Endometrial microvascular endothelial cells (primary cell): ENCODE results near the gene CRIM1. TPM values are rescaled to one million over a fixed set of nuclear protein-coding genes. Genes with fewer than 3 reads are reported as not detected.

ENCODE experiments used
- in situ Hi-C: cut with HindIII; loops from 2 replicates; pipeline ENCODE4 v1.10.0; 2017; ENCODE audit warnings: low sequenced_read_pairs, low pct_unique_long_range_greater_than_20kb; ENCODE audit errors: inconsistent ontology term
- total RNA-seq: library from RNA; depleted of rRNA; stranded (reverse); fragments of >200 nt; gene quantifications from one replicate; pipeline ENCODE4 v1.2.3, GENCODE V29; 2015; ENCODE audit errors: inconsistent ontology term

The CRIM1 gene
- total RNA-seq, 1 donor from 2014 or later: 906 TPM

DNA sequence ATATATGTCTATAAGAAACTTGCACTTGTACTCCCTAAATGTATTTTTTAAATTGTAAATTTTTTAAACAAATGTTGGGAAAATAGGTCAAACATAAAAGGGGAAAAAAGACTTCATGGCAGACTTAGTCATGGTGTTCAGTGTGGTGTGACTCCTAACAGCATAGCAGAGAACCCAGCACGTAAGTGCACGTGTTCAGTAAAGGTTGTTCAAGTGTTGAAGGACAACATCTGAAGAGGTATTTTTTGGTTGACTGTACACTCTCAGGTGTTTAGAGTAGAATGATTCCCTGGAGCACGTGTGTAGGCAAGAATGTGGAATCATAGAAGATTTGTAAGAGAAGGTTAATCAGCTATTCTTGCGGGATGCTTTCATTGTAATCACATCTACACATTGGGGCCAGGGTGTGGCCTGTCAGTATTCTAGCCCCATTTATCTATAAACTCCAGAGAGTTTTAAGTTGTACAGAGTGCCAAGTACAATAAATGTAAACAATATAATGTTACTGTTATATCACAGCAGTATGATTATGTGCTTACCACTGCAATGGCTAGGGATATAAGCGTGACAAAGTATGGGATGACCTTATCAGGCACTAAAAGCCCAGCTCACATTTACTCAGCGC lies 106.8 kb downstream of the CRIM1 start:
- in situ Hi-C loops: no loop called here

DNA sequence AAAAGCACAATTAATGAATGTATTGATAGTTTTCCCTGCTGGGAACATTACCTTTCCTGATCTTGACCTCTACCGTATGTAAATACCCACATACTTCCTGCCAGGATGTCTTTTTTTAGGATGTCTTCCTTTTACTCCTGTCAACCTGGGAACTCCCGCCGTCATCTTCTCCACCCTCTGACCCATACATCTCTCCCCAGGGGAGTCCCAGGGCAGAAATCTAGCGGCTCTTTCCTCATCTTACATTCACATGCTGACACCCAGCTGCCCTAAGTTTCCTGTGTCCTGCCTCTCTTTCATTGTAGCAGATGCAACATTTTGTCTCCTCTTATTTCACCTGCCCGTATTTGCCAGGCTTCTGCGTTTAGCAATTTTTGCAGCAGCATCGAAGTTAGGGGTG lies 107.8 kb downstream of the CRIM1 start:
- in situ Hi-C loops: no loop called here

DNA sequence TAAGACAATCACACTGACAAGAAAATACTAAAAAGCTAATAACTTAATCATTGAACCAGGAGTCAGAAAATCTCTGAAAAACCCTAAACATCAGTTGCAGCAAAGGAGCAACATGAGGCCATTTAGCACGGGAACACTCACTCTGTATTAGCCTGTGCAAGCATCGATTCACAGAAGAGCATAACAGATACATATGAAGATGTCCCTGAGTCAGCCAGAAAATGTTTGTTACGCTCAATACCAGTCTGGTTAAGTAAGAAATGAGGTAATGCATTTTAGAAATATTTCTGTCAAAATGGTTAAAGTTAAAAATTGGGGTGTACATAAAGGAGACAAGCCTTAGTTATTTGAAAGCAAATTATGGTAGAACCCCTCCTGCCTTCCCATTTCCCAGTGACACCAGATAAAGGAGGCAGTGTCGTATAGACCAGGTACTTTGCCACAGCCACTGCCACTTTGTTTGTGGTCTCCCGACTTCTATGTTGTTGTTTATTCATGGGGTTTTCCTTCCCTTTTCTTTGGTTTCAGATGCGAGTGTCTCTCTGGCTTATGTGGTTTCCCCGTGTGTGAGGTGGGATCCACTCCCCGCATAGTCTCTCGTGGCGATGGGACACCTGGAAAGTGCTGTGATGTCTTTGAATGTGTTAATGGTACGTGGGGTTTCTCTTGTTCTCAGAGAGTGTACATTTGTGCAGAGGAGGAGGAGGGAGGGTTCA lies 108.6 kb downstream of the CRIM1 start:
- in situ Hi-C loops: no loop called here

DNA sequence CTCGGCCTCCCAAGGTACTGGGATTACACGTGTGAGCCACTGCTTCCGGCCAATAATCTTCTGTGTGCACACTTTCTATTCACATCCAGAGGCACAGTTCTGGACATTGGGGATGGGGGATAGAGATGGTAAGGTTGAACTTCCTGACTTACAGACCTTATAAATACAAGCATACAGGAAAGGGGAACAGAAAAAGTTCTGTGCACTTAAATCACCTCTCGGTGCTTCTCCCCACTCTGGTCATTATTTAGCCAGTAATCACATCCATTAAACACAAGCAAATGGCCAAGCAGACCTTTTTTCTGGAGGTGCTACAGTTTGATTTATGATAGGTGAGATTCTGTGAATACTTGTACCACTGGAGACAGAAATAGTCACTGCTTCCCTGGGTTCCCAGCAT lies 110.6 kb downstream of the CRIM1 start:
- in situ Hi-C loops: no loop called here

DNA sequence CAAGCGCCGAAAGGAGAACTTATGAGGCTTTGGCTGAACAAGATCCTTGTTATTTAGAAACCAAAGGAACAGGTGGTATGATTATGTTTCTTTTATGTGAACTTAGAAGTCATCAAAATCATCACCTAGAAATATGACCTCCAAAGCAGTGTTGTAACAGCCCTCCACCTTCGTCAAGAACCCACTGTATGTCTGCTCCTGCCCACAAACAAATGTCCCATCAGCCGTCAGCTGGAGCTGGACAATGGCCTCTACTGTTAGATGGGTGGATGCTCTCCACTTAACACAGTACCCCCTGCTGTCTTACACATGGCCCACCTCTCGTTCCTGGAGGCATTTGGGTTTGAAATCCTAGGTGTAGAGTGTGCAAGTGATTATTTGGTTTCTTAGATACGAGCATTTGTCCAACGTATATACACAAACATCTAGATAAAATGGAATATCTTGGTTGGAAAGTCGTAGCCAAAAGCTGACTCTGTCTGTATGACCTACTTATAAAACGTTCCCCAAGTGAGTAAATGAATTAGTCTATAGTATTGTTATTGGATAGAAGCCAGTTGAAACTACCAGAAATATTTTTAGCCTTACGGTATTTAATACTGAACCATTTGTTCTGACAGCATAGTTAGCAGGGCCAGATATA lies 113.0 kb downstream of the CRIM1 start:
- in situ Hi-C loops: no loop called here

DNA sequence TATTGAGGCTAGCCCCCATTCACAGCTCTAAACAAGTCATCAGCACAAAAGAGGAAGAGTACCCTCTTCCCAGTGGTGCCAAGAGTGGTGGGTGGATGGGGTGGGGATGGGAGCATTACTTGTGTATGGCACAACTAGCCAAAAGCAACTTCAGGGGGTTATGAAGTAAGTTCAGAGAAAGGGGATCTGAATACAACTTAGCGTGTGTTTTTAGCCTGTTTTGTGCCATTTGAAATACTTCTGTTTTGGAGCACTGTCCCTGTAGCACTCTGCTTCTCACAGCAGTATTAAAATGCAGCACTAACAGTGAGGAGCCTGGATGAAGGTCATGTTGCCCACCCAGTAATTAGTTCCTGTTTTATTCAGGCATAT lies 113.5 kb downstream of the CRIM1 start:
- in situ Hi-C loops: no loop called here

DNA sequence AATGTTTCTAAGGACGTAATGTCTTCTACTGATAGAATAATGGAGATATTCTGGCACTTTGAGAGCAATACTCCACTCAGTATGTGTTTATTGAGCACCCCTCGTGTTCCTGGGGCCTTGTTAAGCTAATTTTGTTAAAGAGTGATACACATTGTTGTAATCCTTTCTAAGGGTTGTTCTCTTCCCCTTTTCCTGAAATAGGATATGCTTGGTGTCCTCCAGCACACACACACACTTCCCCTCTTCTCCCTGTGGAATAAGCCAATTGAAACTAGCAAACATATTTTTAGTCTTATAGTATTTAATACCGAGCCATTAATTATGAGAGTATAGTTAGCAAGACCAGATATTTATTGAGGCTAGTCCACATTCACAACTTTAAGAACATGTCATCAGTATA lies 114.1 kb downstream of the CRIM1 start:
- in situ Hi-C loops: no loop called here

DNA sequence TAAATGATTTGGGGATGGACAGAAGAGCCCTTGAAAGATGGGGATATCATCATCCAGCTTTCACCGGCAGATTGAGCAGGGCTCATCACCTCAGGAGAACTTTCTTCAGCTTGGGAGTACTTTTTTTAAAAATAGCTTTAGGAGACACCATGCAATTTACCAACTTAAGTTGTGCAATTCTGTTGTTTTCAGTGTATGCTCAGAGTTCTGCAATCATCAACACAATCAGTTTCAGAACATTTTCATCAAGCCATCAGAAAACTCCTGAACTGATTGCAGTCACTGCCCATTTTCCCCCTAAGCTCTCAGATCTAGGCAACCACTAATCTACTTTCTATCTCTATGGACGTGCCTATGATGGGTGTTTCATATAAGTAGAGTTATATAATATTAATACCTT lies 117.7 kb downstream of the CRIM1 start:
- in situ Hi-C loops: no loop called here

DNA sequence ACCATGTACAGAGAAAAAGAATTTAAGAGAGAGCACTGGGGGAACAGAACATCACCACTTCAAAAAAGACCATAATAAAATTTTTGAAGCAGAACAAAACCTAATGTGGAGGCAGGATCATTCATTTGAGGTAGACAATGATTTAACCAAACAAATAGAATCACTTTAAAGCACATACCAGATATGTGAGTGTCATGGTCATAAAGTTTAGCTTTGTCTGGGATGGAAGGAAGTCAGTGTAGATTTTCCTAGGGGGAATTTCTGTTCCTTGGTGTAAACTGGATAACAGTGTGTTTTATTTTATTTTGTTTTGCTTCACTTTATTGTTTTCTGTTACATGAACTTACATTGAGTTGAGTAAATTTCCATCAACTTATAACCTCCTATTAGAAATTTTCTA lies 120.8 kb downstream of the CRIM1 start:
- in situ Hi-C loops: loop anchor here (5.0 kb wide), 1 partner anchor 104 kb away; no protein-coding TSS in a partner anchor

DNA sequence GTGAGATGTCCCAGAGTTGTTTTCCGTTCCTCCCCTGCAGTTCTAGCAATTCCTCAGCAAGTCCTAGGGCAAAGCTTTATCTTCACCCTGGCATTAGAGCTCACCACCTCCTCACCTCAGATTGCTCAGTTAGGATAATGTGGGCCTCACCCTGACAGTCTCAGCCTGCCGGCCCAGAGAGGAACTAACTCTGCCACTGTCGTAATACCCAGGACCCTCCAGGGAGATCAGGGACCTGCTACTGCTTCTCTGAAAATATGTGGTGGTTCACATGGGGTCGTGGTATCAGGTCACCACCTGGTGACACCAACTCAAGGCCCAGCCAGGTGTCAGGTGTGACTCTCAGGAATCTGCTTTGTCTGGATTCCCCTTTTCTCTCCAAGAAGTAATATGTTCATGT lies 121.7 kb downstream of the CRIM1 start:
- in situ Hi-C loops: loop anchor here (5.0 kb wide), 1 partner anchor 105 kb away; no protein-coding TSS in a partner anchor

DNA sequence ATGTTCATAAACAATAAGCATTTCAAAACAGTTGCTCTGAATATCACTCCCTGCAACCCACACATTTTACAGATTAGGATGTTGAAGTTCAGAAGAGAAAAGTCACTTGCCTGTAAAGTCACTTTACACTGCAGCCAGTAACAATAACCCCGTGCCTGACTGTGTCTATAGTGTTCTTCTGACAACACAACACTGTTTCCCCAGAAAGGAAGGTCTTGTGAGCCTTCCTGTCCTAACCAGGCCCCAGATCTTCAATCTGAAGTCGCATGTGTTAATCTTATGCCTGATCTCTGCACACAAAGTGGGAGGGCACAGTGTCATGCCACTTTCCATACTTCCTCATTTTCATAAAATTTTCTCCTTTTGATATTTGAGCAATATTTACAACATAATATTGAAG lies 122.2 kb downstream of the CRIM1 start:
- in situ Hi-C loops: loop anchor here (5.0 kb wide), 1 partner anchor 105 kb away; no protein-coding TSS in a partner anchor

DNA sequence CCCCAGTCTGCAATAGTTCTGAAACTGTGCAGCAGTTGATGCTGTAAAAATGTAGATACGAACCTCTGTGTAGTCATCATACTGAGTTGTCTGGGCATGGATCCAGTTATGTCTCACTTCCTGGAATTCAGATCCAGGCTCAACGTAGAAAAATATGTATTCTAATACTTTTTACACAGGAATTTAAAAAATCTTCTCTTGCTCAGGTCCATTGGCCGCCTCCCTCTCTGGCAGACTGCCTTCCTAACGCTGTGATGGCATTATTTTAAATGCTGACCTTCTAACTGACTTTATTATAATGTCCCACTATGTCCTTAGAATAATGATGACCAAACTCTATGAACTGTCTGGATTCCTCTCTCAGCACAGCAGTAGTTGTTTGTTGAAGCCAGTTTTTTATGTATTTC lies 122.8 kb downstream of the CRIM1 start:
- in situ Hi-C loops: loop anchor here (5.0 kb wide), 1 partner anchor 106 kb away; no protein-coding TSS in a partner anchor

DNA sequence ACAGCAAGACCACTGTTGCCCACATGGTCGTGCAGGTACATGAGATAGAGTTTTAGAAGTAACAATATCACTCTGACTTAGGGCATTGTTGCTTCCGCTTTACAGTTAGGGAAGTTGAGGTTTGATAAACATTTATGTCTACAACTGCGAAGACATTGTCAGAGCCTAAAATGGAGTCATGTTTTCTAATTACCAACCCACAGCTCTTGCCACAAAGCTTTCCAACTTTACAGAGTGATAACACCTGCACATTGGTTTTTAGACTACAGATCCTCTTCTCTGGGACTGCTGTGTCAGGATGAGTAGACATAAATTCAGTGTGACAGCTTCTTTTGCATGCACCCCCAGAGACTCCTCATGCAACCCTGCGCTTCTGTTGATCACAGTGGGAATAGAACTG lies 123.4 kb downstream of the CRIM1 start:
- in situ Hi-C loops: loop anchor here (5.0 kb wide), 1 partner anchor 107 kb away; no protein-coding TSS in a partner anchor

DNA sequence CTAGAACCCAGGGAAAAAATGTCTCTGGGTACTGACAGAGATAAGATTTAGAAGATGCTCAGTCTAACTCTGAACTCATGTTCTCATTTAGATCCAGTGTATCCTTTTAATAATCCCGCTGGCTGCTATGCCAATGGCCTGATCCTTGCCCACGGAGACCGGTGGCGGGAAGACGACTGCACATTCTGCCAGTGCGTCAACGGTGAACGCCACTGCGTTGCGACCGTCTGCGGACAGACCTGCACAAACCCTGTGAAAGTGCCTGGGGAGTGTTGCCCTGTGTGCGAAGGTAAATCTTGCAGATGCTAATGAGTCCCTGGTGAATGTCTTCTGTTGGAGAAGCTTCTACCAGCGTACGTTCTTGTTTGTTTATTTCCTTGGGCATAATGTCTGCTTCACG lies 123.8 kb downstream of the CRIM1 start:
- in situ Hi-C loops: loop anchor here (5.0 kb wide), 1 partner anchor 107 kb away; no protein-coding TSS in a partner anchor

DNA sequence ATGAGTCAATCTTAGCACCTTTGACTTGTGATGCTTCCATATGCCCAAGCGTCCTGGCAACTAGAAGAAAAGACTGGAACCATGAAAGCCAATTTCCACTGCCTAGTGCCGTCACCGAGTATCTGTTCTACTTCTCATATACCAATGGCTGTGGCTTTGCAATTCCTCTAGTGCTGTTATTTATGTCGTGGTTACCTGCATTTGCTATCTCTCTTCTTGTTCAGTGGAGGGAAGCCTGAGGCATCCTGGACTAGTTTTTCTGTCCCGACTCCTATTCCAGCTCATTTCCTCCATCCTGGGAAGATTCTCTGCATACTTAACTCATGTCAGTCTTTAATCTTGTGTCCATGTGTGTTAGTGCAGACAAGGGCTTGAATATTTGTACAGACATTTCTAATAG lies 124.5 kb downstream of the CRIM1 start:
- in situ Hi-C loops: no loop called here

DNA sequence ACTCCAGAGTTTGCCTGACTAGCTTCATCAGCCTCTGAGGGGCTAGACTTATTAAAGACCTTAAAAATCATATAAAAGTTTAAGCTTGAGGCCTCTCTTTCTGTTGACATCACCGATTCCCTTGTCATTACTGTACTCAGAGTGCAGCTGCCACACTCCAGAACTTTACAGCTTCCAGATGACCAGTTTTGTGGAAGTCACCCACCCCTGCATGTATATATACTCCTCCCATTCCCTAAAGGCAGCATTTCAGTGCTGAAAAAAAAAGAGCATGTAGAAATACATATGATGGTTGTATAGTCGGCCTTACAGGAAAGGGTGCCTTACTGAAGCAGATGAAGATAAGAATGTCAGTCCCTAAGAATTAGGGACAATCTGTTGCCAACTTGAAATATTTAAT lies 125.1 kb downstream of the CRIM1 start:
- in situ Hi-C loops: no loop called here

DNA sequence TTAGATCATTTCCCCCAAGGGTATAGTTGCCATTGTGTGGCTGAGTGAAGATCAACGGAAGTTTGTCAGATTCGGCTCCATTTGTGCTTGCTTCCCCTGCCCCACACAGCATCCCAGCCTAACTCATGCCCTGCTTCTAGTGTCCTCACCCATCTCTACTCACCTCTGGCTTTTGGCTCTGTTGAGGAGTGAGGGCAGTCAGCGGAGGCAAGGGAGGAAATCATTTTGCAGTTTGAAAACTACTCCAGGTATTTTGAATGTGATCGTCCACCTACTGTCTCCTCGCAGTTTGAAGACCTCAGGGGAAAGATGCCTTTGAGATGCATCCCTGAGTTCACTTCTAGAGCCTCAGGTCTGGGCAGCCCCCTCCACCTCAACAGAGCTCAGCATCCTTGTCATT lies 126.1 kb downstream of the CRIM1 start:
- in situ Hi-C loops: no loop called here

DNA sequence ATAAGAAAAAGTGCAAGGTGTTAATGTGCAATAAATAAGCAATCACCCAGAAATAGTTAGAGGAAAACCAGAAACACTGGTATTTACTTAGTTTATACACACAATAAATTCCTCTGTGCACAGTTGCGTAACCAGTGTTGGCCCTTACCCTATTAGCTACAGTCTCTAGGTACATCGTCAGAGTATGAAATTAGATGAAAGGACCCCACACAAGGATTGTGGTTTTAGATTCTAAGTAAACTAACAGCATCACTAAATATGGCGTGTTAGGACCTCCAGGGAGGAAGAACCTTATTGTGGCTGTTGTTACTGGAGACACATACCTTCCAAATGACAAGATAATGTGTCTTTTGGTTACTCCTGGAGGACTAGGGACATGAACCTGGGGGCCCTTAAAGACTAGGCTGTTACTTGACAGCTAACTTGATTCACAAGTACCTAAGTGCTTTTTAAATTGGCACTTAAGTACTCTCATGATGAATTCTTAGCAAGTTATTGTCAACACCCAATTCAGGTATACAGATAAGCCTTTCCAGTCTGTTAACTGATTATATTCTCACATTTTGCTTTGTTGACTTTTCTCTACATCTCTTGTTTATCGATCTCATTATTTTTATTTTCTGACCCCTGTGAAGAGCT lies 127.1 kb downstream of the CRIM1 start:
- in situ Hi-C loops: no loop called here

DNA sequence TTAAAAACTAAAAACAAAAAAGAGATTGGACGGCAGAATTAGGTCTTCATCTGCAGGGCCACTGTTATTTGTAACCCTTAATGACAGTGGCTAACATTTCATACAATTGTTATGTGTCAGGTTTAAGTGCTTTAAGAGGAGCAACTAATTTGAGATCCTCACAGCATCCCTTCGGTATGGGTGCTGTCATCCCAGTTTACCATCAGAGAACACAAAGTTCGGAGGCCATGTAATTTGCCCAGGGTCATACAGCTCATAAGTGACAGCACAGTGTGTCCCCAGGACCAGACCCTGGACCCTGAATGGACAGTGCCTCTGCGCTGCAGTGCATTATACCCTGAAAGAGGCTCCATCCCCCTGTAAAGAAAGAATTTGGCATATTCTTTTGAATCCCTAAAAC lies 127.7 kb downstream of the CRIM1 start:
- in situ Hi-C loops: no loop called here

DNA sequence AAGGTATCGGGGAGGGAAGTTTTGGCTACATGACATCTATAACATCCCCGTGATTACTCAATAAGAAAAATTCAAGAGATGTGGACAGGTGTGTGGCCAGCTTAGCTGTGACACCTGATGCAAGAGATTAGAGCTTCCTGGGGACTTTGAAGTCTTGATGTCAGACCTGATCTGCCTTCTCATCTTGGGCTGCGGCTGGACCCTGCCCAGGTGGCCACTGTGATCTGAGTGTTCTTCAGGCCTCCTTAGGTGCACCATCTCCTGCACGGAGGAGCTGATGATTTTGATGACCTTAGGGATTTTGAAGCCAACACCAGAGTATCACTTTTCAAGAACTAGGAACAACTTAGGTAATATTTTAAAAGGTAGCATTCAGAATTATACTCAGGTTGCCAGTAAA lies 128.9 kb downstream of the CRIM1 start:
- in situ Hi-C loops: no loop called here
